OCI-LY3 (cell line): ENCODE data around the gene NAGPA.
A peak's percentile ranks its signal among the peaks of the same experiment; 100 is the strongest.

ENCODE experiments used
- H2AFZ ChIP-seq: fragments of 200-600, 300-600 bp; shearing (Covaris generic); 2 replicates; pipeline ENCODE4 v1.6.0; 2014; ENCODE audit warnings: antibody characterized with exemption, low read depth, low read length
- H3K27ac ChIP-seq: fragments of 200-600, 300-600 bp; sonication (generic); 2 replicates; pipeline ENCODE4 v1.5.1; 2014; ENCODE audit warnings: mild to moderate bottlenecking, low read length, moderate library complexity, mixed read lengths
- H3K27me3 ChIP-seq: fragments of 200-600, 300-600 bp; sonication (generic); 2 replicates; pipeline ENCODE4 v1.6.1; 2014; ENCODE audit warnings: low read depth, low read length, mixed read lengths
- H3K36me3 ChIP-seq: fragments of 200-600, 300-600 bp; sonication (generic); replicated peaks from 2 replicates; pipeline ENCODE3; 2014; ENCODE audit warnings: low read depth, low read length, mixed read lengths
- H3K4me1 ChIP-seq: fragments of 300-600, 200-600 bp; sonication (generic); 2 replicates; pipeline ENCODE4 v1.6.1; 2014; ENCODE audit warnings: low read length, mixed read lengths
- H3K4me2 ChIP-seq: fragments of 200-600, 300-600 bp; sonication (generic); 2 replicates; pipeline ENCODE4 v1.6.1; 2014; ENCODE audit warnings: low read length, mixed read lengths
- H3K4me3 ChIP-seq: fragments of 300-600, 200-600 bp; sonication (generic); 2 replicates; pipeline ENCODE4 v1.5.1; 2014; ENCODE audit warnings: antibody characterized with exemption, mild to moderate bottlenecking, low read length, moderate library complexity
- H3K79me2 ChIP-seq: fragments of 300-600, 200-600 bp; shearing (Covaris generic); 2 replicates; pipeline ENCODE4 v1.6.1; 2014; ENCODE audit warnings: mild to moderate bottlenecking, low read length, mixed read lengths
- H3K9ac ChIP-seq: fragments of 300-600, 200-600 bp; shearing (Covaris generic); 2 replicates; pipeline ENCODE4 v1.6.0; 2014; ENCODE audit warnings: mild to moderate bottlenecking, low read length, moderate library complexity
- H3K9me3 ChIP-seq: fragments of 200-600, 300-600 bp; shearing (Covaris generic); 2 replicates; pipeline ENCODE4 v1.6.1; 2014; ENCODE audit warnings: low read length, mixed read lengths; ENCODE audit not compliant: insufficient read depth
- H4K20me1 ChIP-seq: fragments of 200-600, 300-600 bp; sonication (generic); 2 replicates; pipeline ENCODE4 v1.6.1; 2016; ENCODE audit warnings: low read length, mixed read lengths; ENCODE audit not compliant: insufficient read depth
- EZH2phosphoT487 ChIP-seq: fragments of 200-600 bp; shearing (Covaris generic); IDR thresholded peaks from 2 replicates; pipeline ENCODE4 v1.6.1; 2018; ENCODE audit warnings: antibody characterized with exemption, mixed run types, low read depth
- TF ChIP-seq, protein P1 (sequence below): fragments of 200-600, 300-600 bp; sonication (generic); IDR thresholded peaks from 2 replicates; pipeline ENCODE4 v1.5.1; 2014; ENCODE audit warnings: antibody characterized with exemption, low read length, low read depth

Gene NAGPA

DNA sequence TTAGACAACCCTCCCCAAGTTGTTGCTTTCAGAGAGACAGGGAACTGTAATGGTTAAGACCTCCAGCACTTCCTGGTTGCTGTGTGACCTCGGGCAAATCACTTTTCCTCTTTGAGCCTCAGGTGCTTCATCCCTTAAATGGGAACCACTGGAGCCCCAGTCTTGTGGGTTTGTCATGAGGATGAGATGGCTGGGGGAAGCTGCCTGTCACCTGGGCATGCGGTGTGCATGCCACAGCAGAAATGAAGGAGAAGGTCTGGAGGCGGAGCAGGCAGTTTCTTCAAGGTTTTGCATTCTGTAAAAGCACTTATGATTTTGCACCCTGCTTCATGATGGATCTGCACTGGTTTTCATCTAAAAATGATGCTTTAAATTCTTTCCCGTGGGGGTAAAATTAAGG lies 22.1 kb downstream of the NAGPA start:
- Histone ChIP-seq H3K79me2 (no peaks in the 10 kb centered on the region), H2AFZ (peak overlapping the region; percentile 30; the same call in 1 of the 2 replicates), H3K4me1 (no peaks in the 10 kb centered on the region), H3K4me2 (no peak overlapping the region), H3K36me3 (no peaks in the 10 kb centered on the region), H3K27ac (no peak overlapping the region), H3K27me3 (no peaks in the 10 kb centered on the region), H4K20me1 (no peaks in the 10 kb centered on the region), H3K9me3 (no peaks in the 10 kb centered on the region), H3K9ac (no peak overlapping the region), H3K4me3 (no peak overlapping the region)
- TF ChIP-seq, protein P1, sequence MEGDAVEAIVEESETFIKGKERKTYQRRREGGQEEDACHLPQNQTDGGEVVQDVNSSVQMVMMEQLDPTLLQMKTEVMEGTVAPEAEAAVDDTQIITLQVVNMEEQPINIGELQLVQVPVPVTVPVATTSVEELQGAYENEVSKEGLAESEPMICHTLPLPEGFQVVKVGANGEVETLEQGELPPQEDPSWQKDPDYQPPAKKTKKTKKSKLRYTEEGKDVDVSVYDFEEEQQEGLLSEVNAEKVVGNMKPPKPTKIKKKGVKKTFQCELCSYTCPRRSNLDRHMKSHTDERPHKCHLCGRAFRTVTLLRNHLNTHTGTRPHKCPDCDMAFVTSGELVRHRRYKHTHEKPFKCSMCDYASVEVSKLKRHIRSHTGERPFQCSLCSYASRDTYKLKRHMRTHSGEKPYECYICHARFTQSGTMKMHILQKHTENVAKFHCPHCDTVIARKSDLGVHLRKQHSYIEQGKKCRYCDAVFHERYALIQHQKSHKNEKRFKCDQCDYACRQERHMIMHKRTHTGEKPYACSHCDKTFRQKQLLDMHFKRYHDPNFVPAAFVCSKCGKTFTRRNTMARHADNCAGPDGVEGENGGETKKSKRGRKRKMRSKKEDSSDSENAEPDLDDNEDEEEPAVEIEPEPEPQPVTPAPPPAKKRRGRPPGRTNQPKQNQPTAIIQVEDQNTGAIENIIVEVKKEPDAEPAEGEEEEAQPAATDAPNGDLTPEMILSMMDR: no peak
- no peak for TF ChIP-seq EZH2phosphoT487

DNA sequence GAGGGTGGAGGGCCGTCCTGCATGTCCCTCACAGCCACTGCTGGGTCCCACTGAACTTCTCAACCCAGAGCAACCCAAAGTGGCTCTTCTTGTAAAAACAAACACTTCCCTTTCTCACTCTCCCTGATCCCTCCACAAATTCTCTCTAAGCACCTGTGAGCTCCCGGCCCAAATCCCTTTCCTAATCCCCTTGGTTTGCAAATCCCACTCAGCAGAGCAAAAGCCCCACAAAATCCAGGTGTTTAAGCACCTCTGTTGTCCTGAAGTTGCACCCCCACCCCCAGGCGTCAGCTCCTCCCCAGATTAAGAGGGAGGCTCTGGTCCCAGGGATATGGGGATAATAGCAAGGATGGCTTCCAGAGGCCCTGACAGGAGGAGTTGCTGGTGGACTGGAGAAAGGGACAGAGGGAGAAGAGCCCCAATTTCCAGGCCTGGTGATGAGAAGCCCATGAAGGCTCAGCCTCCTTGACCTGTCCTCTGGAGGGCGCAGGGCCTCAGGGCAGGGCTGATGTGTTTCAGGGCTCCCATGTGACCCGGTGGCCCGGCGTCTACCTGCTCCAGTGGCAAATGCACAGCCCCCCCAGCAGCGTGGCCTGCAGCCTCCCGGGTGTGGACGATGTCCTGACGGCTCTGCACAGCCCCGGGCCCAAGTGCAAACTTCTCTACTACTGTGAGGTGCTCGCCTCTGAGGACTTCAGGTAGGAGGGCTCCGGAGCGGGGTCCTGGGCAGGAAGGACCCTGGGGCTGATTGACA lies 23.0 kb downstream of the NAGPA start:
- H3K27me3 ChIP-seq: no peaks in the 10 kb centered on the region

DNA sequence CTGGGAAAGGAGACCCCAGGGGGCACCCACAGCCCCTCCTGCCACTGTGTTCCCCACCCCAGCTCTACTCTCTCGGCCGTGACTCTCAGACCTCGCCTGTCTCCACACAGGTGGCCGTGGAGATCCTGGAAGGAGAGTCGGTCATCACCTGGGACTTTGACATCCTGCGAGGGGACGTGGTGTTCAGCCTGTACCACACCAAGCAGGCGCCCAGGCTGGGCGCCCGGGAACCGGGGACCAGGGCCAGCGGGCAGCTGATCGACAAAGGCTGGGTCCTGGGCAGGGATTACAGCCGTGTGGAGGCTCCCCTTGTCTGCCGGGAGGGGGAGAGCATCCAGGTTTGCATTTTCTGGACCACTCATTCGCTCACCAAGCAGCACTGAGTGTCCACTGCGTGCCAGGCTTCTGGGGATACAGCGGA lies 25.4 kb downstream of the NAGPA start:
- no peaks in the 10 kb centered on the region for H4K20me1 ChIP-seq
- H3K9ac ChIP-seq: no peak overlapping the region
- H3K4me3 ChIP-seq: no peak overlapping the region
- H2AFZ ChIP-seq: no peak overlapping the region
- no peaks in the 10 kb centered on the region for H3K27me3 ChIP-seq
- no peak for TF ChIP-seq EZH2phosphoT487
- TF ChIP-seq, protein P1: no peak
- no peak overlapping the region for H3K4me2 ChIP-seq
- H3K79me2 ChIP-seq: no peaks in the 10 kb centered on the region
- no peaks in the 10 kb centered on the region for H3K36me3 ChIP-seq
- H3K9me3 ChIP-seq: no peaks in the 10 kb centered on the region
- H3K4me1 ChIP-seq: no peaks in the 10 kb centered on the region
- H3K27ac ChIP-seq: no peak overlapping the region

More for the DNA sequence above, 23.0 kb downstream of the NAGPA start:
- Histone ChIP-seq H3K4me3 (no peak overlapping the region), H4K20me1 (no peaks in the 10 kb centered on the region), H3K9ac (no peak overlapping the region), H3K36me3 (no peaks in the 10 kb centered on the region), H2AFZ (no peak overlapping the region), H3K27ac (no peak overlapping the region), H3K4me2 (no peak overlapping the region), H3K4me1 (no peaks in the 10 kb centered on the region), H3K79me2 (no peaks in the 10 kb centered on the region), H3K9me3 (no peaks in the 10 kb centered on the region)
- no peak for TF ChIP-seq EZH2phosphoT487
- TF ChIP-seq, protein P1: no peak

DNA sequence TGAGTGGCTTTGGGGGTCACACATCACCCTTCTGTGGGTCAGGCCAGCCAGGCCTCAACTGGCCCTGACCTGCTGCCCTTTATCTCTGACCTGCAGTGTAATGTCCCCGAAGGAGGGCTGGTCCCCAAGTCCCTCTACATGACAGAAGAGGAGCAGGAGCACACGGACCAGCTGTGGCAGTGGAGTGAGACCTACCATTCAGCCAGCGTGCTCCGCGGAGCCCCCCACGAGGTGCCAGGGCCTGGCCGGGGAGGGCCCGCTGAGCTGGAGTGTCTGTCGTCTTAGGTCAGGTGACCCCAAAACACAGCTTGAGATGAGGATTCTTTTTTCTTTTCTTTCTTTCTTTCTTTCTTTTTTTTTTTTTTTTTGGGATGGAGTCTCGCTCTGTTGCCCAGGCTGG lies 26.5 kb downstream of the NAGPA start:
- TF ChIP-seq EZH2phosphoT487: no peak
- TF ChIP-seq, protein P1: no peak
- Histone ChIP-seq H3K36me3 (no peaks in the 10 kb centered on the region), H3K4me2 (no peak overlapping the region), H3K9ac (no peak overlapping the region), H3K27me3 (0 out of 2 replicates have a peak, but pooled peaks cover 7% of the 10 kb centered on the region), H3K9me3 (no peaks in the 10 kb centered on the region), H3K4me3 (no peak overlapping the region), H3K27ac (no peak overlapping the region), H4K20me1 (no peaks in the 10 kb centered on the region), H3K79me2 (no peaks in the 10 kb centered on the region), H2AFZ (no peak overlapping the region), H3K4me1 (no peaks in the 10 kb centered on the region)
